ENCODE results near the gene IRS1.

The IRS1 gene

GRCh38 chr2:226763320-226763719 lies 36.3 kb downstream of the IRS1 start:
- Mint-ChIP-seq H3K4me1 (ENCODE audit: low read depth) (peaks cover 10% of the 10 kb centered on the region), H3K27me3 (no peaks in the 10 kb centered on the region), H3K36me3 (ENCODE audit: low read depth) (peaks cover 17% of the 10 kb centered on the region), H3K9me3 (peaks cover 16% of the 10 kb centered on the region), H3K4me3 (no peak overlapping the region), H3K27ac (no peak overlapping the region)

- no peak overlapping the region for H3K4me3 Mint-ChIP-seq
- H3K9me3 Mint-ChIP-seq: peaks cover 16% of the 10 kb centered on the region
- peaks cover 17% of the 10 kb centered on the region for H3K36me3 Mint-ChIP-seq (ENCODE audit: low read depth)
- H3K4me1 Mint-ChIP-seq (ENCODE audit: low read depth): peaks cover 2% of the 10 kb centered on the region
- H3K27me3 Mint-ChIP-seq: no peaks in the 10 kb centered on the region
- no peak overlapping the region for H3K27ac Mint-ChIP-seq
Observed at GRCh38 chr2:226761195-226761583, 38.4 kb downstream of the IRS1 start.

- H3K27ac Mint-ChIP-seq: no peak overlapping the region
- H3K4me3 Mint-ChIP-seq: no peak overlapping the region
- peaks cover 4% of the 10 kb centered on the region for H3K4me1 Mint-ChIP-seq (ENCODE audit: low read depth)
- peaks cover 16% of the 10 kb centered on the region for H3K9me3 Mint-ChIP-seq
- no peaks in the 10 kb centered on the region for H3K27me3 Mint-ChIP-seq
- peaks cover 17% of the 10 kb centered on the region for H3K36me3 Mint-ChIP-seq (ENCODE audit: low read depth)
Observed at GRCh38 chr2:226760412-226761194, 39.0 kb downstream of the IRS1 start.

- Mint-ChIP-seq H3K9me3 (peaks cover 11% of the 10 kb centered on the region), H3K27me3 (no peaks in the 10 kb centered on the region), H3K4me3 (no peak overlapping the region), H3K27ac (no peak overlapping the region), H3K36me3 (ENCODE audit: low read depth) (peaks cover 12% of the 10 kb centered on the region), H3K4me1 (ENCODE audit: low read depth) (peaks cover 4% of the 10 kb centered on the region)
Observed at GRCh38 chr2:226759768-226760167, 39.9 kb downstream of the IRS1 start.

- H3K4me3 Mint-ChIP-seq: no peak overlapping the region
- H3K27ac Mint-ChIP-seq: no peak overlapping the region
- no peaks in the 10 kb centered on the region for H3K27me3 Mint-ChIP-seq
- peaks cover 7% of the 10 kb centered on the region for H3K36me3 Mint-ChIP-seq (ENCODE audit: low read depth)
- peaks cover 4% of the 10 kb centered on the region for H3K4me1 Mint-ChIP-seq (ENCODE audit: low read depth)
- peaks cover 6% of the 10 kb centered on the region for H3K9me3 Mint-ChIP-seq
Observed at GRCh38 chr2:226758921-226759640, 40.5 kb downstream of the IRS1 start.

- H3K36me3 Mint-ChIP-seq (ENCODE audit: low read depth): no peaks in the 10 kb centered on the region
- no peak overlapping the region for H3K4me3 Mint-ChIP-seq
Observed at GRCh38 chr2:226756131-226756530, 43.5 kb downstream of the IRS1 start.

GRCh38 chr2:226755631-226756030 lies 44.0 kb downstream of the IRS1 start:
- Mint-ChIP-seq H3K36me3 (ENCODE audit: low read depth) (no peaks in the 10 kb centered on the region), H3K4me3 (no peak overlapping the region), H3K4me1 (ENCODE audit: low read depth) (peaks cover 4% of the 10 kb centered on the region), H3K27ac (no peak overlapping the region), H3K9me3 (no peaks in the 10 kb centered on the region), H3K27me3 (no peaks in the 10 kb centered on the region)

More at GRCh38 chr2:226756131-226756530, 43.5 kb downstream of the IRS1 start:
- Mint-ChIP-seq H3K27ac (no peak overlapping the region), H3K4me1 (ENCODE audit: low read depth) (peaks cover 4% of the 10 kb centered on the region), H3K9me3 (no peaks in the 10 kb centered on the region), H3K27me3 (no peaks in the 10 kb centered on the region)

GRCh38 chr2:226754821-226755604 lies 44.6 kb downstream of the IRS1 start:
- Mint-ChIP-seq H3K27me3 (no peaks in the 10 kb centered on the region), H3K9me3 (no peaks in the 10 kb centered on the region), H3K36me3 (ENCODE audit: low read depth) (no peaks in the 10 kb centered on the region), H3K27ac (no peak overlapping the region), H3K4me3 (no peak overlapping the region), H3K4me1 (ENCODE audit: low read depth) (peaks cover 4% of the 10 kb centered on the region)

GRCh38 chr2:226752887-226753286 lies 46.7 kb downstream of the IRS1 start:
- Mint-ChIP-seq H3K4me3 (no peak overlapping the region), H3K9me3 (no peaks in the 10 kb centered on the region), H3K27ac (no peak overlapping the region), H3K27me3 (no peaks in the 10 kb centered on the region), H3K4me1 (ENCODE audit: low read depth) (peaks cover 4% of the 10 kb centered on the region), H3K36me3 (ENCODE audit: low read depth) (peaks cover 7% of the 10 kb centered on the region)

GRCh38 chr2:226747288-226747687 lies 52.3 kb downstream of the IRS1 start:
- Mint-ChIP-seq H3K27ac (no peak overlapping the region), H3K4me1 (ENCODE audit: low read depth) (peaks cover 10% of the 10 kb centered on the region), H3K36me3 (ENCODE audit: low read depth) (peaks cover 7% of the 10 kb centered on the region), H3K4me3 (no peak overlapping the region), H3K27me3 (no peaks in the 10 kb centered on the region), H3K9me3 (no peaks in the 10 kb centered on the region)

- H3K4me3 Mint-ChIP-seq: no peak overlapping the region
- no peaks in the 10 kb centered on the region for H3K9me3 Mint-ChIP-seq
- peak overlapping the region; percentile 31 for H3K27ac Mint-ChIP-seq
- peaks cover 16% of the 10 kb centered on the region for H3K4me1 Mint-ChIP-seq (ENCODE audit: low read depth)
- peaks cover 7% of the 10 kb centered on the region for H3K36me3 Mint-ChIP-seq (ENCODE audit: low read depth)
- H3K27me3 Mint-ChIP-seq: no peaks in the 10 kb centered on the region
Observed at GRCh38 chr2:226746196-226746800, 53.3 kb downstream of the IRS1 start.

GRCh38 chr2:226743915-226744314 lies 55.7 kb downstream of the IRS1 start:
- Mint-ChIP-seq H3K27ac (no peak overlapping the region), H3K36me3 (ENCODE audit: low read depth) (no peaks in the 10 kb centered on the region), H3K27me3 (no peaks in the 10 kb centered on the region), H3K4me1 (ENCODE audit: low read depth) (peaks cover 20% of the 10 kb centered on the region), H3K4me3 (no peak overlapping the region), H3K9me3 (no peaks in the 10 kb centered on the region)

- Mint-ChIP-seq H3K27me3 (no peaks in the 10 kb centered on the region), H3K27ac (no peak overlapping the region), H3K4me1 (ENCODE audit: low read depth) (peaks cover 25% of the 10 kb centered on the region), H3K4me3 (no peak overlapping the region), H3K36me3 (ENCODE audit: low read depth) (no peaks in the 10 kb centered on the region), H3K9me3 (no peaks in the 10 kb centered on the region)
Observed at GRCh38 chr2:226742347-226742746, 57.3 kb downstream of the IRS1 start.

GRCh38 chr2:226740039-226740648 lies 59.5 kb downstream of the IRS1 start:
- no peaks in the 10 kb centered on the region for H3K27me3 Mint-ChIP-seq
- peaks cover 5% of the 10 kb centered on the region for H3K36me3 Mint-ChIP-seq (ENCODE audit: low read depth)
- no peak overlapping the region for H3K4me3 Mint-ChIP-seq
- H3K9me3 Mint-ChIP-seq: no peaks in the 10 kb centered on the region
- peaks cover 20% of the 10 kb centered on the region for H3K4me1 Mint-ChIP-seq (ENCODE audit: low read depth)
- no peak overlapping the region for H3K27ac Mint-ChIP-seq

Measured in stimulated activated naive CD8-positive, alpha-beta T cell treated with anti-CD3 and anti-CD28 coated beads, Interleukin-15, Interleukin-2, amounts not matched to agents 100 ng/mL and 50 ng/mL, for 24 hours (primary cell).